AG08395 (cell line): Measurements from ENCODE around the gene SLC26A8.

Experiments used
- DNase-seq: peaks from one replicate; pipeline ENCODE4 v3.0.0; 2012; ENCODE audit warnings: mixed read lengths, low spot score

The SLC26A8 gene

GRCh38 chr6:36023996-36024795, at the start of gene SLC26A8:
Gene SLC26A8 (minus strand): TSS chr6:36024641. CDS start chr6:36019707, 4,934 bp downstream.
- DNase-seq = no peak

DNA sequence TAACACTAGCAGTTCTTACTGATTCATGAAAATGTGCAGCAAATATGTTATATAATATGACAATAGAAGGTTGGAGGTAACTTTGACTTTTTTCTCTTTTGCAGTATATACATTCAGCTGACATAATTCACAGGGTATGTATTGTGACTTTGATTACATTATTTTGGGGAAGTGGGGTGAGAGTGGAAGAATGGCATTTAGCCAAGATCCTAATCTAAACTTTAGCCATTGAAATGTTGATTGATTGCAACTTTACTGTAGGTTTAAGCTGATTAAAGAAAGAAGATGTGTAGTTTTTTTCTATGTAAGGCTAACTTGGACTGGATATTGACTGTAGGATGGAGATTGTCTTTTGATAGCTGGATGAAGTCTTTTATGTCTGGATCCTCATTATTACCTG, 49.1 kb upstream of the SLC26A8 start:
- DNase-seq = no peak

DNA sequence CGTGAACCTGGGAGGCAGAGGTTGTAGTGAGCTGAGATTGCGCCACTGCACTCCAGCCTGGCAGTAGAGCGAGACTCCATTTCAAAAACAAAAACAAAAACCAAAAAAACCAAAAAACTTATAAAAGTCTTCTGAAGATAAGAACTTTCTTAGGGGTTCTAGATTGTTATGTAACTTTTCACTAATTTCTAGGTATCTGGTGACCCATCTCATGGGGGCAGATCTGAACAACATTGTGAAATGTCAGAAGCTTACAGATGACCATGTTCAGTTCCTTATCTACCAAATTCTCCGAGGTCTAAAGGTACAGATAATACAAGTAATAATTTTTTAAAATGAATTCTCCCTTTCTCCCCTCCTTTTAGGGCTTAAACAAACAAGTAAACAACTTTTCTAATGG, 48.2 kb upstream of the SLC26A8 start:
- DNase-seq = no peak

DNA sequence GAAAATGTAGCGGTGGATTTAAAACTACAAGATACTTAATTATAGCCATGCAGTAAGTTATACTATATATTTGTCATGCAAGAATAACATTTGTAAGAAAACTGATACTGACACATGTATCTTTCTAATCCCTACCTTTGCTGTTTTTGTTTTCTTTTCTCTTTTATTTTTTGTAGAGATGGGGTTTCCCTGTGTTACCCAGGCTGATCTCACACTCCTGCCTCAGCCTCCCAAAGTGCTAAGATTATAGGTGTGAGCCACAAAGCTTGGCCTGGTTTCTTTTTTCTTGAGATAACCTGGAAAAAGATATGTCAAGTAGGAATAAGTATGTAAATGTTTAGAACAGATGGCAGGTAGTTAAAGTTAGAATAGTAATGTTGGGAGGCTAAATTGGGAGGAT, 47.3 kb upstream of the SLC26A8 start:
- DNase-seq = no peak

DNA sequence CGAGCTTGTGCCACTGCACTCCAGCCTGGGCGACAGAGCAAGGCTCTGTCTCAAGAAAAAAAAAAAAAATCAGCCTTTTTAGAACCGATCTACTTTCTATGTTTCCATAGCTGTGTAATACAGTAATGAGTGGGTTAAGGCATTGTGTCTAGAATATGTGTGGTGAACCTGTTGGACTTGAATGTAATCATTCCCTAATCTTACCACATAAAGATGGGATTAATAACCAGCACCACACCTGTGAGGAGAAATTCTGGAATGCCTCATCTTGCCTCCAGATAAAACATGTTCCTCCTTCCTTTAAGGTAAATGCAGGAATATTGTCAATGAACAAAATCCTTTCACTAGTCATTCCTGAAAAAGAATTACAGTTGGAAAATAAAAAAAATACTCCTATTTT, 46.8 kb upstream of the SLC26A8 start:
- DNase-seq = no peak

DNA sequence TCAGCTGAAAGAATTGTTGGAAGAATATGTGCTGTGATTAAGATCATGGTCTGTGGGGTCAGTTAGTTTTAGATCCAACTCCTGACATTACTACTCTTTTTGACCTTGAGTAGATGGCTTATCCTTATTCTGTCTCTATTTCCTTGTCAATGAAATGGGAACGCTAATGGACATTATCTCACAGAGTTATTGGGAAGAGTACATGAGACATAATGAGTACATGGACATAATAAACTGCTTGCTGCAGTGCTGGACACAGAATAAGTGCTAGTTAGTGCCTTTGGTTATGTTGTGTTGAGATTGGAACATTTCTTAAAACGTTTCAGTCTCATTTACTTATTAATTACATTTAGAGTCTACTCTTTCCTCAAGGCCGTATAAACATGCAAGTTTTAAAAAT, 45.8 kb upstream of the SLC26A8 start:
- DNase-seq = no peak

GRCh38 chr6:36069573-36069972, 45.1 kb upstream of the SLC26A8 start:
- no peak for DNase-seq

DNA sequence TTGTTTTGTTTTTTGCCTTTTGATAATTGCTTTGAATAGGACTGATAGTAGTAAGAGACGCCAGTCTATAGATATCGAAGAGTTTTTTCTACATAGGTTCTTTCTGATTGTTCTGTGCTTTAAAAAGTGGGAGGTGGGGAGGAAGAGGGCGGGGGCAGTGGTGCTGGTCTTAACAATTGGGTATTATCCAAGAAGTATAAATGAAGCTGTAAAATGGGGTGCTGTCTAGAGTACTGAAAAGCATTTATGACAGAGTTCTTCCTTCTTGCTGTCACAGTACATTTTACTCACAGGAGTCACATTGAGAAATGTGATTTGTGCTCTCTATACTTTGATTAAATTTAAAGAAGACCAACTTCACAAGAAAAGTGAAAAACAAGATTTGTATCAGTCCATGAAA, 44.1 kb upstream of the SLC26A8 start:
- no peak for DNase-seq

GRCh38 chr6:36068012-36068392, 43.6 kb upstream of the SLC26A8 start:
- DNase-seq = no peak

- no peak for DNase-seq
These were observed 43.1 kb upstream of the SLC26A8 start for GRCh38 chr6:36067374-36068011.

- no peak for DNase-seq
These were observed 42.4 kb upstream of the SLC26A8 start for GRCh38 chr6:36066817-36067216.

DNA sequence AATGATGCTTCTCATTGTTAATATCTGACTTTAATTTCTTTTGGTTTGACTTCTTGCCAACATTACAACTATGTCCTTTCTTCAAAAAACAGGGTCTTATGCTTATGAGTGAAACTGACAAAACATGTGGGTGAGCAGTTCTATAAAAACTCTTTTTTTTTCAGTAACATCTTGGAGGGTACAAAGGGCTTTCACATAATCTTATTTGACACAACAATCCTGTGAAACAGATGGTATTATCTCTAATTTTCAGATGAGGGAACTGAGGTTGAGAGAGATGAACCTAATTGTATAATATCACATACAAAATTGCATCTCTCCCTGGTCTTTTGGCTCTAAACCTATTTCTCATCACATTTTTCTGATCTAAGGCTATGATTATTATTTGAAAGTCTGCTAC, 41.5 kb upstream of the SLC26A8 start:
- no peak for DNase-seq

DNA sequence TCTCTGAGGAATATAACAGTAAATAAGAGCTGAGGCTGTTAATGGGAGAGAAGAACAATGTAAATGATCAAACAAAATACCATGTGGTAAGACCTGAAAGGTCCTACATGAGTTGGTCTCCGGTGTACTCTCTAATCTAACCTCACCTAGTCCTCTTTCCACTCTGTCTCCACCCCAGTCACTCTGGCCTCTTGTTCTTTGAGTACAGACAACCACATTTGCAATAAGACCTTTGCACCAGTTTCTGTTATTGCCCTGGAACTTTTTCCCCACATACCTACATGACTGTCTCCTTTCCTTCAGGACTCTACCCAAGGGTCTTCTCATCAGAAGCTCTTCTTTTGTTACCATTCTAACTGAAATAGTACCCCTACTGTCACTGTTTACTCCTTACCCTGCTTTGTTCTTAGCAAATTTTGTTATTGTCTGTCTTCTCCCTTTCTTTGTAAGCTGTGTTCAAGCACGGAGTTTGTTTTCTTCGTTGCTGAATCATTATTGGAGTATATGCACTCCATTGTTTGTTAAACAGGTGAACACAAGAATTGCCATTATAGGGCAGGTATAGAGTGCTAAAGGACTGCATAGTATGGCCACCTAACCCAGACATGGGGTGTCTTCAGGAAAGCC, 40.4 kb upstream of the SLC26A8 start:
- DNase-seq = no peak

DNA sequence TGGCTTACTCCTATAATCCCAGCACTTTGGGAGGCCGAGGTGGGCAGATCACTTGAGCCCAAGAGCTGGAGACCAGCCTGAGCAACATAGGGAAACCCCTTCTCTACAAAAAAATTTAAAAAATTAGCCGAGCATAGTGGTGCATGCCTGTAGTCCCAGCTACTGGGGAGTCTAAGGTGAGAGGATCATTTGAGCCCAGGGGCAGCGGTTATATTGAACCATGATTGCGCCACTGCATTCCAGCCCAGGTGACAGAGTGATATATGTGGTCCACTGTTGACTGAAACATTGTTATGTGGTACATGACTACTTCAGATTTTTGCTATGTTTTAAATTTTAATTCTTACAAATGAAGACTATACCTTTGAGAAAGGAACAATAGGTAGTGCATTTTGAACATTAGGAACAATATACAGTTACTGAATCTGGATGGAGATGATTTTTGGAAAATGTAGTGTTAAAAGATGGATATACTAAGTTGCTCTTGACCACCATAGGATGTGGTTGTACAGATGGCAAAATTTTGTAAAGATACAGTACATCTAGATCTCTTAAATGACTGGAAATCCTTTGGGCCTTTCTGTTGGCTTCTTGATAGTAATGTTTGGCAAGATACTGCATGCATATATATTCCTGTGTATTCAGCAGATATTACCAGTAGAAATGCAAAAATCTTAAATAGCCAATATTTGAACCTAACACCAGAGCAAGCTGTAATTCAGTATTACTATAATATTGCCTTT, 39.0 kb upstream of the SLC26A8 start:
- DNase-seq = no peak

DNA sequence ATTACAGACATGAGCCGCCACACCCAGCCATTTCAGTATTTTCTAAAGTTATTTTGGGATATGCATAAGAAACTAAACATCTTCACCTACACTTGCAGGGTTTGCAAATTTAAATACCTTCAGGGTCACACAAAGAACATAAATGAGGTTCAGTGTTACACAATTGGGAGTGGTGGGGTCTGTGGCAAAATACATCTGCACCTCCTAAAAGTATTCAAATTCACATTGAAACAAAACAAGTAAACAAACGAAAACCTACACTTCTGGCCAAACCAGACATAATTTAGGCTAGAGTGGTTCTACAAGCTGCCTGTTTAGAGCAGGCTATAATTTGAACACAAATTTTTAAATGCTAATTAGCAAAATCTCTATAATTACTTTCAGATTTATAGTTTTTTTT, 37.8 kb upstream of the SLC26A8 start:
- DNase-seq = no peak

- DNase-seq = no peak
These were observed 36.8 kb upstream of the SLC26A8 start for GRCh38 chr6:36061236-36061635.

DNA sequence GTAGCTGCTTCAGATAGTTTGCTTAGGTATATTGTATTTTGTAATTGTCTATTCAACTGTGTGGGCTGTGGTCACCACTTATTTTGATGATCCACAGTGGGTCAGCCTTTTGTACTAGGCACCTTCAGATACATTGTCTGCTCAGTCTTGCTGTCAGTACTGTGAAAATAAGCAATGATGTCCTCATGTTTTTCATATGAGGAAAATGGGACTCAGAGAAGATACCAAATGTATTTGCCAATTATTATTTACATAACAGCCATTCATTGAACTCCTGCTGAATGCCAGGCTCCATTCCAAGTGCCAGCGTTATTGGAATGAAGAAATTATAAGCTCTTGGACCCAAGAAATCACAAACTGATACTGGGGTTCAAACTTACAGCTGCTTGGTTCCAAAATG, 31.7 kb upstream of the SLC26A8 start:
- DNase-seq = no peak

DNA sequence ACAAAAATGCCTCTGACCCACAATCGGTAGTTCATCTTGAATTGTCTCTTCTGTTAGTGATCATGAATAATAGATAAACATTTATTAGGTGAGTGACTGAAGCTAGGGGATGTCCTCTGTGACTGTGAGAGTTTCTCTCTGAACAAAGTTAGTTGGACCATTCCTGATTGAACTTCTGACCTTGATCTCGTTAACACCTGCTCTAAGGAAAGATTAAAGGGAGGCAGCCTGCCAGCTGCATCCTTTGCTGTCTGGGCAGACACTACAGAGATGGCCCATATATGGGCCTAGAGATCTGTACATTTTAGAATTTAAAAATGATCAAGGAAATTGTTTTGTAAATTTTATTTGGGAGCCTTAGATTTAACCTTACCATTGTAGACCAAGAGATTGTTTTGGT, 30.5 kb upstream of the SLC26A8 start:
- no peak for DNase-seq

- DNase-seq = no peak
These were observed 30.0 kb upstream of the SLC26A8 start for GRCh38 chr6:36054415-36054814.

- no peak for DNase-seq
These were observed 29.4 kb upstream of the SLC26A8 start for GRCh38 chr6:36053878-36054277.

DNA sequence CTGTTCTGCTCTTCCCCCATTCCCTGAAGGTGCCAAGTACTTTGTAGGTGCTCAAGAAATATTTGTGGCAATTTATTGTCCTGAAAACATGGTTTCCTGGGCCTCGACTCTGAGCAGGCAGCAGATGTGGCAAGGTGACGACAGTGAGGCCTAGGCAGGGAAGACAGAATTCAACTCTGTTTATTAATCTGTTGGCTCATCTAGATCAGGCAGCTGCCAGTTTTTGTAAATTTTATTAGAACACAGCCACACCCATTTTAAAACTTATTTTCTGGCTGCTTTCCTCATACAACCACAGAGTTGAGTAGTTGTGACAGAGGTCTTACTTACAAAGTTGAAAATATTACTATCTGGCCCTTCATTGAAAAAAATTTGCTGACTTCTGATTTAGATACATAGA, 27.7 kb upstream of the SLC26A8 start:
- peak; percentile 7 for DNase-seq

DNA sequence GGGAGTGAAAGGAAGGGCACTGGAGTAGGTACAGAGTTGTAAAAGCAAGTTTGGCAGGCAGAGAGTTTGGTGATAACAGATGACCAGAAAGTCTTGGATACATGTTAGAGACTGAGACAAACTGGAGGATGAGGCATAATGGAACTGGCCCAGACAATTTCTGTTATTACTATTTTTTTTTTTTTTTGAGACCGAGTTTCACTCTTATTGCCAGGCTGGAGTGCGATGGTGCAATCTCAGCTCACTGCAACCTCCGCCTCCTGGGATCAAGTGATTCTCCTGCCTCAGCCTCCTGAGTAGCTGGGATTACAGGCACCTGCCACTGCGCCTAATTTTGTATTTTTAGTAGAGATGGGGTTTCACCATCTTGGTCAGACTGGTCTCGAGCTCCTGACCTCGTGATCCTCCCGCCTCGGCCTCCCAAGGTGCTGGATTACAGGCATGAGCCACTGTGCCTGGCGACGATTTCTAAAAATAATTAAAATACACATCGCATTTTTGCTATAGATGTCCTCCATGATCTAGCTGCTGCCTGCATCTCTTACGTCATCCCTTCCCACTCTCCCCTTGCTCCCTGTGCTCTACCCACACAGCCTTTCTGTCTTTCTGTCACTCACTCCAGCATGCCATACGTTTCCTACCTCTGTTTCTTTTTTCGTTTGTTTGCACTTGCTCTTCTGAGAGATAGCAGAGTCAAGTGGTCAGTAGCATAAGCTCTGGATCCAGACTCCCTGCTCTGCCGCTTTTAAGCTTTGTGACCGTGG, 26.7 kb upstream of the SLC26A8 start:
- no peak for DNase-seq
